NCI-H1105 (cell line): ENCODE results near the gene GET3.
"Not testable (repeated sequence)": the region's sequence is repeated elsewhere in the genome, so short reads cannot be mapped to it uniquely, and the experiment has no call there.

ENCODE experiments used
- DNase-seq: peaks from one replicate; lab custom pipeline; 2025; lab: John Stamatoyannopoulos, UW

The GET3 gene

DNA sequence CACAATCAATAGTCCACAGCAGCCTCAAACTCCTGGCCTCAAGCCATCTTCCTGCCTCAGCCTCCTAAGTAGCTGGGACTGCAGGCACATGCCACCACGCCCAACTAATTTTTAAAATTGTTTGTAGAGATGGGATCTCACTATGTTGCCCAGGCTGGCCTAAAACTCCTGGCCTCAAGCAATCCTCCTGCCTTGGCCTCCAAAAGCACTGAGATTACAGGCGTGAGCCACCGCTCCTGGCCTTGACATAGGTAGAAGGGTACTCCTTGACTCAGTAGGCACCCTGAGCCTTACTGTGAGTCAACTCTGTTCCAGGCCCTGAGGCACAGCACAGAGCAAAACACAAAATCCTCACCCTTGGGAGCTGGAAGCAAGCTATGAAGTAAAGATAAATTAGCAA, 21.4 kb upstream of the GET3 start:
- no peak for DNase-seq

DNA sequence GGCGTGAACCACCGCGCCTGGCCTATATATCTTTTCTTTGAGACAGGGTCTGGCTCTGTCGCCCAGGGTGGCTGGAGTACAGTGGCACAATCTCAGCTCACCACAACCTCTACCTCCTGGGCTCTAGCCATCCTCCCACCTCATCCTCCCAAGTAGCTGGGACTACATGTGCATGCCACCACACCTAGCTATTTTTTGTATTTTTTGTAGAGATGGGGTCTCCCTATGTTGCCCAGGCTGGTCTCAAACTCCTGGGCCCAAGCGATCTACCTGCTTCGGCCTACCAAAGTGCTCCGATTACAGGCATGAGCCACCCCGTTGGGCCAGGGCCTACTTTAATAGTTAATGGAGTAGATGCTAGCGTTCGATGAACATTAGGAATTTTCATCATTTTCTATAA, 17.0 kb upstream of the GET3 start:
- no peak for DNase-seq

DNA sequence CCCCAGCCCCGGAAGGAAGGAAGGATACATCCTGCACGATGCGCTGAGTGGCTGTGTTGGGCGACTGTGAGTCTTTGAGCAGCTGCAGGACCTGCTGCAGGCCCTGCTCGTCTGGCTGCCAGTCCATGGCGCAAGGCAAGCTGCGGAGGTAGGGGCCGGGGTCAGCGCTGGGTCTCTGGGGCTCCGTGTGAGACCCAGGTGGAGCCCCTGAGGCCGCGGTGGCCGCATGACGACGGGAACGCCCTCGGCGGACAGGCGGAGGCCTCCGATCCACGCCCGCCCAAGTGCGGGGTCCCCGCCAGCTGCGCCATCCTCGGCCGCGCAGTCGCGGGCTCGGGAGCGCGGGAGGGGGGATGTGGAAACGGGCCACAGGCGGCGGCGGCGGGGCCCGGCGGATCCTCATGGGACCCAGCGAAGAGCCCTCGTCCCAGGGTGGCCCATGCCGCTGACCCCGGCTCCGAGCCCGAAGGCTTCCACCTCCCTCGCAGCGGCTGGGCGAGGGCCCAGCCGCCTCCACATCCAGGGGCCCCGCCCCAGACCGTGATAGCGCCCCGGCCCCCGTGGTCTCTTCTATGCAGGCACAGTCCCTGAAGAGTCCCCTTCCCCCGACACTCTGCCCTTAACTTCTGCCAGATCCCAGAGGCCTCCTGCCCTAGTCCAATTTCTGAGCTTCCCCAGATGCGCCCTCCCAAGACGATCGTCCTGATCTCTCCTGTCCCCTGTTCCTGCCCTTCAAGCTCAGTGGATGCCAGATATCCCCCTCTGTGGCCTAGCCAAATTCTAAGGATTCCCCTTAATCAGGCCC, 16.2 kb upstream of the GET3 start:
- DNase-seq = no peak

DNA sequence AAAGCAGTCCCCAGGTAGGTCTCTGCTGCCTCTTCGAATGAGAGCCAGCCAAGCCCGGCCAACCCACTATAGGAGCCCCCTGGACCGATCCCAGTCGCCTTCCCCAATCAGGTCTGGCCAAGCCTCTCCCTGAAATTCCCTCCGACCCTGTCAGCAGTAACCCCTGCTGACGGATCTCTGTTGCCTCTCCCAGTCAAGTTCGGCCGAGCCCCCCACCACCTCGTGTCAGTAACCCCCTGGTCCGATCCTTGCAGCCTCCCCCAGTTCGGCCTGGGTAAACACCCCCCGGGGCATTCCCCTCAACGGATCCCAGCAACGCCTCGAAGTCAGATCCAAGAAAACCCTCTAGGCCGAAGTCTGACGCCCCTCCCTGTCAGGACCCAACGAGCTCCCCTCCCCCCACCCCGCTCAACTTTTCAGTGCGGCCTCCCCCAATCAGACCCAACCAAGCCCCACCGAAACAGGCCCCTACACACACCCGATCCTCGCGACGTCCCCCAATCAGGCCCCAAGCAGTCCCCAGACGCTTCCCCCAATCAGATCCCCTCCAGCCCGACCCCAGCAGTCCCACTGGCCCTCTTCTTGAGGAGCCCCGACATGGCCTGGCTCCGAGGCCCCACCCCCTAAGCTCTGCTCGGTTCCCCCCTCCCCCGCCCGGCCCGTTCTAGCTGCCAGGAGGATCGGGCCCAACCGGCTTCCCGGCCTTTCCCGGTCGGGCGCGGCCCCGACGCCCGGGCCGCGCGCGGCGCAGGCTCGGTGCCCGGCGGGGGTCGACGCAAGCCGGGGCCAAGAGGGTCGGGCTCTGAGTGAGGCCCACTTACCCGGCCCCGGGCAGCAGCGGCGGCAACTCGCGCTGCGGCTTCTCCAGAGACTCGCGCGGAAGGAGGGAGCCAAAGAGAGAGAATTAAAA, 15.4 kb upstream of the GET3 start:
- peak; percentile 51 for DNase-seq

DNA sequence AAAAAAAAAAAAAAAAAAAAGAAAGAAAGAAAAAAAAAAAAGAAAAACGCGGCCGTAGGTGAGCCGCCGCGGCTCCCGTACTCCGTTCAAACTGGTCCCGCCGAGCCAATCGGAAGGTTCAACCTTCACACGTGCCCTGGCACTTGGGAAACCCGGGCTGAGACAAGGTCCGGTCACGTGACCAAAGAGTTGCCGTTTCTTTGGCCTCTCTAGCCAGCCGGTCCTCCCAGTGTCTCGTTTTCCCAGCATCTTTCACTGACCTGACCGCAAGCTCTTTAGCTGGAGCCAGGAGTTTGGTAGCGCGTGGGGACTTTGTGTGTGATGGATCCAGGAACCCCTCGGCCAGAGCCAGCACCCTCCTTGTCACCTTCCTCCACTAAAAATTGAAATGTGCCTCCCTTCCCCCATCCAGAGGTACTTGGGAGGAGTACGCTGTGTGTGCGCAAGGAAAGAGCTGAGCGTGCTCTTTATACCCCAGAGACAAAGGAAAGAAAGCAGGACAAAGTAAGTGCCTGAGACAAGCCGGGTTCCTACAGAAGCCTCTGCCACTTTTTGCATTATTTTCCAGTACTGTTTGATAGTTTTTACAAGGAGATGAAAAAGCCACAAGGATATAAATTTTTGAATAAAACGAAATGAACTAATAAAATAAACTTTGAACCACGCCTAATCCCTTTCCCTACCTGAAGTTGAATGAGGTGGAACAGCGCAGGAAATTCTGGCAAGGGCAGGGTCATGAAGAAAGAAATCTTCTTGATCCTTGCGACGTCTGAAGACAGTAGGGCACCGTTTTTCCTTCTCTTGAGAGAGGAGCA, 14.5 kb upstream of the GET3 start:
- peak; percentile 99 for DNase-seq

DNA sequence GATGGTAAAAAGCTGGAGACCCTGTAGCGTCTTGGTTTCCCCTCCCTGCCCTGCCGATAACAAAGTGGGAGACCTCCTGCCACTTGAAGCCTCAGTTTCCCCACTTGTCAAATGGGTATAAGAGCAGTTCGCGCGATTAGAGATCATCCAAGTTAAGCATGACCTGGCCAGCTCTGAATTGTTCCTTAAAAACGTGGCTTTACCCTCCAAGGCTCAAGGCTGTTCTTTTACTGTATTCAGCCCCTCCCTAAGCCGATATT, 14.0 kb upstream of the GET3 start:
- DNase-seq = no peak

DNA sequence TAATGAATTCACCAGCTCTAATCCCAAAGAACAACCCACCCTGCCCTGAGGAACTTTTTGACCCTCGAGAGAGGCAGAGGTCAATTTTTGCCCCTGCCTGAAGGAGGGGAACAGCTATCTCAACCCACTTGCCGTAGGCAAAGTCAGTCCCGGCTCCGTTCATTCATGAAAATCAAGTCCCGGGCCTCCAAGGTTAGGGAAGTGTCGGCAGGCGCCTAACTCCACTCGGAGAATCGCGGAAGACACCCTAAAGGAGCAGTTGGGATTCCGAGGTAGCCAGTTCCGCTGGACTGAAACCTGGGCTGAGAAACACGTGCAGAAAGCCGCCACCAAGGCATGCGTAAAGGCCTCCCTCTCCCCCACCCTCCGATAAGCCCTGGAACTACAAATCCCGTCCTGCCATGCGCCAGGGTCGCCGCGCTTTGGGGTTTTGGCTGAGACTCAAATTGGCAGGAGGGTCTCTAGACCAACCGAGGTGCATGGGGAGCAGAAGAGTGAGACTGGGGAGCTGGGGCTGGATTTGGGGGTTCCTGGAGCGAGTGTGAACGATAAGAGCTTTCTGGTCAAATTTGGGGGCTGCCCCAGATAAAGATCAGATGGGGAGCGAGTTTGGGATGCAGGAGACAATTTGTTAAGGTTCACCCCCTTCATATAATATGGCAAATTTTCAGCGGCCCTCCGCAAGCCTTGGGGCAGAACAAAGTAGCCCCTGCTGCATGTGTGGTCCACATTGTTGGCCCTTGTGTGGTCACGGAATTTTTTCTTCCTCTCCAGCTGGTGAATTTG, 13.5 kb upstream of the GET3 start, which contains the start of gene TNPO2:
TSS of gene TNPO2 (minus strand) at position 292 of the 786 bp plus-strand sequence. CDS start 2,955 bp downstream, outside the sequence.
- peak; percentile 68 for DNase-seq

DNA sequence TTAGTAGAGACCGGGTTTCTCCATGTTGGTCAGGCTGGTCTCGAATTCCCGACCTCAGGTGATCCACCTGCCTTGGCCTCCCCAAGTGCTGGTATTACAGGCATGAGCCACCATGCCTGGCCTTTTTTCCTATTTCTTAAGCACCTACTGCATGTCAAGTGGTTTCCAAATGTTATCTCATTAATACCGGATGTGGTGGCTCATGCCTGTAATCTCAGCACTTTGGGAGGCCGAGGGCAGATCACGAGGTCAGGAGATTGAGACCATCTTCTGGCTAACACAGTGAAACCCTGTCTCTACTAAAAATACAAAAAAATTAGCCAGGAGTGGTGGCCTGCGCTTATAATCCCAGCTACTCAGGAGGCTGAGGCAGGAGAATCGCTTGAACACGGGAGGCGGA, 11.7 kb upstream of the GET3 start:
- not testable (repeated sequence) for DNase-seq

DNA sequence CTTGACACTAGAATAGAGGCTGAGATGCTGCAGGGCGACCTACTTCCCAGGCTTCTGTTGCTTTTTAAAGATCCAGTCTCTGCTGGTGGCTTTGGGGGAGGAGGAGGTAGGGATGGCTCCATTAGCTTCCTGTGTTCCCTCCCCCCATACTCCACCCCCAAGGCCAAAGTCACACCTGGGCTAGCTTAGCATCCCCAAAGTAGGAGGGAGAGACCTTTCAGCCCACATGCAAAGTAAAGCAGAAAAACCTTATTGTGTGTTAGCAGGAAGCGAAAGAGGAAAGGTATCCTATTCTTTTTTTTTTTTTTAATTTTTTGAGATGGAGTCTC, 10.3 kb upstream of the GET3 start:
- no peak for DNase-seq

DNA sequence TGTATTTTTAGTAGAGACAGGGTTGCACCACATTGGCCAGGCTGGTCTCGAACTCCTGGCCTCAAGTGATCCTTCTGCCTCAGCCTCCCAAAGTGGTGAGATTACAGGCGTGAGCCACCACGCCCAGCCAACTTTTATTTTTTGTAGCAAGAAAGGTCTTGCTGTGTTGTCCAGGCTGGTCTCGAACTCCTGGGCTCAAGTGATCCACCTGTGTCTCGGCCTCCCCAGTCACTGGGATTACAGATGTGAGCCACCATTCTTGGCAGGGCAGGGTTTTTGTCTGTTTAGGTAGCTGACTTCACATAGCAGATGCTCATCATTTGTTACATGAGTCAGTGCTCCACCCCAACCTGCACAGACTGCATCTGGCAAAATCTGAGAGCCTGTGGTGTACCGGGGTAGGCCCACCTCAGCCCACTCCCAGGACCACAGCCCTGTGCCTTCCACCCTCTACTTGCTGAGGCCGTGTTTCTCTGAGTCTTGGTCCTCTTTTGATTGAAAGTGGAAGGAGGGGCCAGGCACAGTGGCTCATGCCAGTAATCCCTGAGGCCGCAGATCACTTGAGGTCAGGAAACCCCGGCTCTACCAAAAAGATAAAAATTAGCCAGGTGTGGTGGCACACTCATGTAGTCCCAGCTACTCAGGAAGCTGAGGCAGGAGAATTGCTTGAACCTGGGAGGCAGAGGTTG, 9.4 kb upstream of the GET3 start:
- DNase-seq = no peak

DNA sequence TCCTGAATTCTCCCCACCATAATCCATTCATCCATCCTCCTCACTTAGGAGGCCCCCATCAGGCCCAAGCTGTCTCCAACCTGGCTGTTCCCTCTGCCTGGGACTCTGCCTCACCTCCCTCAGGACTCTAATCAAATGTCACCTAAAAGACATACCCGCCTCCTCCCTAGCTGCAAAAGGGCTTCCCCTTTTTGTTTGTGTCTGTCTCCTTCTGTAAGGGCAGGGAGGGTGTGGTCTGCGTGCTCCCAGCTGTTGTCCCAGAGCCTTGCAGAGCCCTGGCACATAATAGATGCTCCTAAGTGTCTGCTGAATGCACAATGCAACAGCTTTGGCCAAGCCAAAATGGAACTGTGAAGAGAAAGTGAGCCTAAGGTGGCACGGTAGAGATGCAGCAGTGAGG, 7.2 kb upstream of the GET3 start:
- no peak for DNase-seq

DNA sequence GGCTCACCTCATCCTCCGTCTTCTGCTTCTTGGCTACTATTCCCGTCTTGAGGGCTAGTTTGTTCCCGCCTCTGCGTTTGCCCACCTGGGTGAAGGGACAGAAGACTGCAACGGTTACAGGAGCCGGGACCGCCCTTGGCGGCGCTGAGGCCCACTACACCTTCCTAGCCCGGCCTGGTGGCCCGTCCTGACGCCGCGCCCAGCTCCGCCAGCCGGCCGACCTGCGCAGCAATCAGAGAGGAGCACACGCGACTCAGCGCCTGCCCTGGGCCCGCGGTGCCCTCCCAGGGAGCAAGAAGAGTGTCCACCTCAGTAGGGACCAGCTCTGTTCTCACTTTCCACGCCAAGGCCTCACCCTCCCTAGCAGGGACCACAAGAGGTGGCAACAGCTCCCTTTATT, 6.0 kb upstream of the GET3 start:
- DNase-seq = no peak

DNA sequence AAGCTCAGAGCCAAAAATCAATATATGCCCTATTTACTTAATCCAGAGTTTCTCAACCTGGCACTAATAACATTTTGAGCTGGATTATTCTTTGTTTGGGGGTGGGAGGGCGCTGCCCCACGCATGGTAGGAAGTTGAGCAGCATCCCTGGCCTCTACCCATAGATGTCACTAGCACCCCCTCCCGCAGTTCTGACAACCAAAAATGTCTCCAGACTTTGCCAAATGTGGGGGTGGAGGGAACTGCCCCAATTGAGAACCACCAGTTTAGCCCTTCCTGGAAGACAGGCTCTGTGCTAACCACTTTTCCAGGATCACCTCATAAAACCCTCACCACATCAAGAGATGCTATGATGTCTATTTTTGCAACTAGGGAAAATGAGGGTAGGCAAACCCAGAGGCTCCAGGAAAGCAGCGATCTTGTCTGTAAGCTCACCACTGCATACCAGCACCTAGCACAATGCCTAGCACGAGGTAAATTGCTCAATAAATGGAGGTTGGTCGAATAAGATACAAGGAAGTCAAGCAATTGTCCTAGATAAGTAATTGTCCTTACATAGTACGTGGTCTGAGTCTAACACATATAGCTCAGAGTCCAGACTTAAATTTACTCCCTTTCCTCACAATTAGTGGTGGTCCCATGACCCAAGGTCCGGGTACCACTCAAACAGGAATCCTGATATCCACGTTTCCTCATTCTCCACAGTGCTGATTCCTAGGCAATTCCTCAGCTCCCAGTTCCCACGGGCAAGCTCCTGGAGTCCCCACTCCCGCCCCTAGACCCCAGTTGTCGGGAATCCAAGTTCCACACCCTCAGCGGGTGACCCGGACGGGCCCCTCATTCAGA, 3.7 kb upstream of the GET3 start:
- DNase-seq = no peak

DNA sequence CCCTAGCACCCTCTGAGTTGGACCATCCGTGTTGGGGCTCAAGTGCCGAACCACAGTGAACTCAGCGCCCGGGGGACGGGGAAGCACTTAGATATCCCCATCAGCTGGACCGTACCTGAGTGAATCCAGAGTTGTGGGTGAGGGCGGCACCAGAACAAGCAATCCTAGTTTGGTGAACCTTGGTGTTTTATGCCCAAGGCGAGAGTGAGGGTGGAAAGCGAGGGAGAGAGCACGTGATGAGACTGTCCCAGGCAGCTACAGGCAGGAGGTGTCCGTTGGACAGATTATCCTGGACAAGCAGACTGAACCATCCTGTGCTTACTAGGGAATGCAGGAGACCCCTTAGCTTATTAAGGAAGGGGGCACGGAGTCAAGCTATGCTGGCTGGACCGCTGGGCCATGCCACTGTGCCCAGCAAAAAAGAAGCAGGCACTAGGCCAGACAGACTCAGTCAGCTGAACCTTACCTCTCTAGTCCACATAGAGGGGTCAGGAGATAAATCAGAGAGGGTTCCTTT, 596 bp downstream of the GET3 start:
- no peak for DNase-seq

DNA sequence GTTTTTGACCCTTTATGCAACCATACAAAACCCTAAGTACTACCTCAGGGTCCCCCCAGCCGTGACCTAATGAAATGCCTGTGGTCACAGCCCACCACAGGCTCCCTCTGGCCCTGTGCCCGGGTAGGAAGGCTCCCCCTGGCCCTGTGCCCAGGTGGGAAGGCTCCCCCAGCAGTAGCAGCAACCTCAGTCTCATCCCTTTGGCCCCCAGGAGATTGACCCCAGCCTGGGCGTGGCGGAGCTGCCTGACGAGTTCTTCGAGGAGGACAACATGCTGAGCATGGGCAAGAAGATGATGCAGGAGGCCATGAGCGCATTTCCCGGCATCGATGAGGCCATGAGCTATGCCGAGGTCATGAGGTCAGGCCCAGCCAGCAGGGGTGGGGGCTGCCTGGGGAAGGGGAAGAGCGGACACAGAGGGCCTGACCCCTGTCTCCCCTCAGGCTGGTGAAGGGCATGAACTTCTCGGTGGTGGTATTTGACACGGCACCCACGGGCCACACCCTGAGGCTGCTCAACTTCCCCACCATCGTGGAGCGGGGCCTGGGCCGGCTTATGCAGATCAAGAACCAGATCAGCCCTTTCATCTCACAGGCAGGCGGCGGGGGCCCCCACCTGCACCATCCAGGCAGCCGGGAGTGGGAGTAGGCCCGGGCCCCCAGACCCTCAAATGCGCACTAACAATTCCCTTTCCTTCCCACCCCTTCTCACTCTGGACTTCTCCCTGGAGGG, 8.0 kb downstream of the GET3 start:
- DNase-seq = no peak

DNA sequence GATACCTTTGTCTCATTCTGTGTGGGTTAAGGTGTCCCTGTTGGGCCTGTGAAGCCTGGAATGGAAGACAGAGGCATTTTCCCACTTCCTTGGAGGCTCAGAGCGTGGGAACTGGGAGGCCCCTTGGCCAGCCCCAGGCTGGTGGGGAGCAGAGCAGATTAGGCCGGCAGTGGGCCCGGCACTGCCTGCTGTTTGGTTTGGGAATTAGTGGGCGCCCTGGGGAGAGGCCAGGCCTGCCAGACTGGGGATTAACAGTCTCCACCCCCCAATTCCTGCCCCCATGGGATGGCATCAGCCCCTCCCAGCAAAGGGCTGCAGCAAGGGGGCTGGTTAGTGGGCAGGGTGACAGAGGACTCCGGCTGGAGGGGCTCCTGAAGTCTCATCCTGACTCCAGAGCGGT, 11.2 kb downstream of the GET3 start:
- DNase-seq = no peak

DNA sequence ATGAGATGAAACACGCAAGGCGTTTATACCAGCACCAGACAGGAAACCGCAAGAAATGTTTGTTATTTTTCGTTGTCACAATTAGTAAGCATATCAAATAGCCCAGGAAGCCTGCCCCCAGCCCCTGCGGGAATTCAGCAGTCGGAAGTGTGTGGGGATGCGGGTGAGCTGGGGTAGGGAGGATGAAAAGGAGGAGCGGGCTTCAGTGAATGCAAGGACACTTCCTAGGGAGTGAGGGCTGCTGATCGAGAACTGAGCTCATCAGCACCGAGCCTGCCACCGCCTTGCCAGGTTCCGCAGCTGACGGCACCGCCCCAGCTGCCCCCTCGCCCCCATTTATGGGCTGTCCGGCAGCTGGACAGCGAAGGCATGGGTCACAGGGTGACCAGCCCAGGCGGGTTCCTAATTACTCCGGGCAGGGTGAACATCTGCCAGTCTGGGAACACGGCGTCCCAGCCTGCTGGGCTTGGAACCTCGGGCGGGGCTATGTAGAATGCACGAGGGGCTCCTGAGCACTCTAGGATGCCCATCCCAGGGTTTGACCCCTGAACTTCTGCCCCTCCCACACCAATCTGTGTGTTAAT, 12.7 kb downstream of the GET3 start:
- peak; percentile 2 for DNase-seq

DNA sequence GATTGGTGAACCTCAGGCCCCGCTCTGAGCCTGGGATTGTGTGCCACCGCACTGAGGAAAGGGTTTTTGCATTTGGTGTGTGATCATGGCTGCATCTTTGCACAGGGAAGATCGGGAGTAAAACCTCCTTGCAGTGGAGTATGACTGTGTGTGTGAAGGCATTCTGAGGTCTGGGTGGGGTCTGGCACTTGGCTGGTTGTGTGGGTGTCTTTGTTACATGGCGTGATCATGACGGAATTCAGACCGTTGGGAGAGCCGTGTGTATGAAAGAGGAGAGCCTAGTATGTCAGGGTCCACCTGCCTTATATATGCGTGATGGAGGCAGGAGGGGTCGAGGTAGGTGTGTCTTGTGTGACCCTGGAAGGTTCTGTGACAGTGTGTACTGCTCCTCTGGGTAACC, 13.6 kb downstream of the GET3 start:
- no peak for DNase-seq

DNA sequence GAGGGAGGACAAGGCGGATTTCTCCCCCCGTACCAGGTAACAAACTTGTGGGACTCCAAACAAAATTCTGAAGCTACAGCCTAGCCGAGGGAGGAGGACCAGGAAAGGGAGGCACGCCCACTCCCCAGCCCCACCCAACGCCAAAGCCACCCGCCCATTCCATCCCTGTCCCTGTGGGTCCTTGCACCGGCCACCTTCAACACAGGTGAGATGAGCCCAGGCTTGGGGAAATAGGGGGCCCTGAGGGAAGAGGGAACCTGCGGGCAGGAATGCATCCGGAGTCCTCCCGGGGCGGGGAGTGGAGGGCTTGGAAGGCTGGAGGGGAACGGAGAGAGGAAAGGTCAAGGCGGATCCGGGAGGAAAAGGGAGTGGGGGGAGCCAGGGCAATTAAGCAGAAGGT, 14.3 kb downstream of the GET3 start, which contains the start of gene BEST2:
TSS of gene BEST2 (plus strand) at position 157 of the 400 bp plus-strand sequence. CDS start 802 bp downstream, outside the sequence.
- DNase-seq = no peak
